ENCODE results near the gene ARMC2.
A peak's percentile ranks its signal among the peaks of the same experiment; 100 is the strongest.

The ARMC2 gene

DNA sequence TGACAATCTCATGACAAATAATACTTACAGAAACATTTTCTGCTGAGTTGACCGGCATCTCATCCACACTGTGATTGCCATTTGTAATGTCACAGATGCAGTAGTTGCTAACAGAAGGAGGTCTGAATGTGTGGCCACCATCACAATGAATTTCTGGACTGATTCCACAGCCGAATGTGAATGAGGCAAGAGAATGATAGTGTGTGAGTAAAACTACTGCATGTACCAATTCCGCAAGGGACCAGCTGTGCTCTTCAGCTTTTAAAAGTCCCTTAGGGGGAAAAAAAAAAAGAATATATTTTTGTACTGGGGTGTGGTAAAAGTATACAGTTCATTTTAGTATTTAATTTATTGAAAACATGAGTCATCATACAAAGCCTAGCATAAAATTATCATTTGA is 150.3 kb downstream of the ARMC2 start:
- no peak for DNase-seq

GRCh38 chr6:108999428-108999827 is 151.2 kb downstream of the ARMC2 start:
- DNase-seq: no peak

DNA sequence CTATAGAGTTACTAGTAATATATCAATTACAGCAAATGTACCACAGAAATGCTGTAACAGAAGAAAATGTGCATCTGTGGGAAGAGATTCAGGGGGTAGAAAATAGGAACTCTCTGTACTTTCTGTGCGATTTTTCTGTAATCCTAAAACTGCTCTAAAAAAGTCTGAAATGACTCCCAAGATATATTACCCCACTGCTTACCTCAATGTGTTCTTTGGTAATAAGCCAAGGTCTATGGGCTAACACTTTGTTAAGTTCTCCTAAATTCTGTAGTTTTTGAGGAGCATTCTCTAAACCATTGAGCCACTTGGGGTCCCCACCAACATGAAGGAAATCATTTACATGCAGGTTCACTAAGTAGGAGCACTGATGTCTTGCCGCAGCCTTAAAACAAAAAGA is 152.1 kb downstream of the ARMC2 start:
- no peak for DNase-seq

GRCh38 chr6:109001291-109001894 is 153.2 kb downstream of the ARMC2 start:
- DNase-seq: no peak

GRCh38 chr6:109002051-109002697 is 154.0 kb downstream of the ARMC2 start:
- no peak for DNase-seq

DNA sequence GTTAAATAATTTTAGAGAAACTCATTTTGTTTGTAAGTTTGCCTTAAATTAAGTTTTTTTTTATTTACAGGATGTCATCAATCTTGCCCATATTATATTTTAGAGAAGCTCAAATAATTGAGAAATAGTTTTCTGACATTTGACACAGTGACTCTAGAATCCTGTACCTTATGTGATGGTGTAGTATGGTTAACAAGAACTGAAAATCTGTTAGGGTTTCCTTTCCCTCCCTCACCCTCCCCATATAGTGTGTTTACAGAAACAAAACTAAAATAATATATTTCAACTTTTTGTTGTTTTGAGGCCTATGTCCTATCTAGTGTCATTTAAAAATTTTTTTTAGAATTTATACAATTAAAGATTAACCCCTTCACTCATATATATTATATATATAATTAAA is 154.7 kb downstream of the ARMC2 start:
- no peak for DNase-seq

DNA sequence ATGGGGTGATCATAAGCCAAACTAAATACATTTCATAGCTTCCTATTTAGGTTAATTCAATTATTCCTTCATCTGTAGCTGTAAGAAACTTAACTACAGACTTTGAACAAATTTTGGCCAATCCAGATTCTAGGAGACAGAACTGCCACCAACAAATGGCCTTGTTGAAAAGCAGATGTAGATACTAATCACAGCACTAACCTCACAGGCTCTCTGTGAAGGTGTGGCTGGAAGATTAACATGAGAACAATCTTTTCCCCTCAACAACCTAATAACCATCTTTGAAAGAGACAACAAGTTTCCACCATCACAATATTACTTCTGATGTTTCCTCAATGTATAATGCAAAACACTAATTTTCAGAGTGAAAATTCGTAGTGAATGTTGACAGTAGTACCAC is 158.6 kb downstream of the ARMC2 start:
- DNase-seq: no peak

DNA sequence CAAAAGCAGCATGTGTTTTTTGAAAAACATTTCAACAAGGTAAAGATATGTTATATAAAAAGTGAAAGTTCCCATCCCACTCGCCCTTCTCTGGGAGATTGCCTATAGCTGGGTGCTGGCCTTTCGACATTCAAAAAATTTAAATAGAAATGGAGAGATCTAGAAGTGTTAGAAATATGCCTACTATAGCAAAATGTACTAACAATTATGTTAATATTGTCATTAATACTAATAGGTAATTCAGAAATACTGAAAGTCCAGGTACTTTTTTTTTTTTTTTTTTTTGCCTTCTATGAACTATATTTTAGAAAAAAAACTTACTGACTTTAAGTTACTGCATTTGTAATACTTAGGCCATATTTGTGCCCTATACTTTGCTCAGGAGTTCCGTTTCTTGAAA is 159.3 kb downstream of the ARMC2 start:
- no peak for DNase-seq

DNA sequence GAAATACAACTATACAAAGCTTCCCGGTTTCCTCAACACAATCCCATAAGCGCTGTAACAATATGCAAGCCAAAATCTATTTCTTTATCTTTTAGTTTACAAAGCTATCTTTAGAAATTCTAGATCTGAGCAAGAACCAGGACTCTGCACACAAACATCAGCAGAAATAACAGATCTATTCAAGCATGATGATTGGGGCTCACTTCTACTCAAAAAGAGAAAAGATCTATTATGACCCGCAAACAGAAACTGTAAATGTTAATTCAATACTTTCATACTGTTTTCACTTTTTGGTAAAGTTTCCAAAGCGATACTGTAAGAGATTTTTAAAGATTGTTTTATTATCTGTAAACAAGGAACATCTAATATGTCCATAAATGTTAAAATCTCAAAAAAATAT is 159.8 kb downstream of the ARMC2 start:
- no peak for DNase-seq

DNA sequence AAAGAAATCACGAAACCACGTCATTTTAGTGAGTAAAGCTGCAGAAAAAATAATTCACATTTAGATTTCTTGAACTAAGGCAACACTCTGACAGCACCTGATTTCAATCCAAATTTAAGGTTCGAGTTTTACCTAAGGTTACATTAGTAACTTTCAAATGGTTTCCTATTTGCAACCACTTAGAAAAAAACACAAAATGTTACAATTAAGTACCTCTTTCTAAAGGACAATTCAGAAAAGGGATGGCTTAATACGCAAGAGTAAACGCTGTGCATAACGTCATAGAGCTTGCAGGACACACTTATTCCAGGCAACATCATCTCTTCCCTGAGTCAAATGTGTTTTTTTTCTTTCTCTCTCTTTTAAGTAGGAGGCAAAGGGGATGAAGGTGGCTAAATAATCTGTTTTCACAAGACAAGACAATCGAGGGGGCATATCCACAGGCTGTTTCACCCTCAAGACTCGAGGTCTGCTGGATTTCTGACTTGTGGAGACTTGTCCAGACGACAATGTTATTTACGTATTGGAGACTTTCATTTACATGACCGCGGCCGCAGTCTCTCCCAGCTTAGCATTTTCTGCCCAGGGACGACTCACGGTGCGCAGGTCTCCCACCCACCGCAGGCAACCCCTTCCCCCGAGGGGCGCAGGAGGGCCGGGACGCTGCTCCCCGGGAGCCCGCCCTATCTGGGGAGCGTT is 160.5 kb downstream of the ARMC2 start:
- no peak for DNase-seq

GRCh38 chr6:109009236-109009961 is 161.2 kb downstream of the ARMC2 start:
- peak; percentile 89 for DNase-seq

DNA sequence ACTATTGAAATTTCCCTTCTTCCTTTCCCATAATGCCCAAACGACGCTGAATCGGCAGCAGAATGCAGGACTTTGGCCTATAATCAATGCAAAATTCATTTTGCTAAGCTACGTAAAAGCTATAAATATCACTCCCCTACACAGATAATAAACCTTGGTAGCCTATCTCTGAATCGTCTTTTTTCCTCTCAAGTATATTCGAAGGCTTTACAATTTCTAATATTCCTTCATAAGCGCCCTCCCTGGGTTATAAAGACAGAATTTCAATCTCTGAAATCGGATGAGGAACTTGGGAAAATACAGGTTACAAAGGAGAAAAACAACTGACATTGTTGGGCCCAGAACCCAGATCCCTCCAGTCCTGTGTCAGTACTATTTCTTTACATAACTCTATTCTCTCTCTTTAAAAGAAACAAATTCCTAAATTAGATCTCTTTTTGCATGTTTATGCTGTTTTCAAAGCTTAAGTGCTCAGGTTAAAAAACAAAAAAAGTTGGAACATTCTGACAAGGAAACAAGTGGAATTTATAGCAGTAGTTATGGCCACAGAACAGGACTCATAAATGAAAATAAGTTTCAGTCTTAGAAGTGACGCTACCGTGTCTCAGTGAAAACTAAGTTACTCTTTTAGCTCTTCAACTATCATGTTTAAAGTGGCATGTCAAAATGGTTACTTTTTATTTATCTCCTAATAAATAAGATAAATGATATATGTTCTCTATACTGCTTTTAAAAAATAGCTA is 161.9 kb downstream of the ARMC2 start:
- no peak for DNase-seq

- no peak for DNase-seq
These were observed 162.5 kb downstream of the ARMC2 start for GRCh38 chr6:109010705-109011102.

DNA sequence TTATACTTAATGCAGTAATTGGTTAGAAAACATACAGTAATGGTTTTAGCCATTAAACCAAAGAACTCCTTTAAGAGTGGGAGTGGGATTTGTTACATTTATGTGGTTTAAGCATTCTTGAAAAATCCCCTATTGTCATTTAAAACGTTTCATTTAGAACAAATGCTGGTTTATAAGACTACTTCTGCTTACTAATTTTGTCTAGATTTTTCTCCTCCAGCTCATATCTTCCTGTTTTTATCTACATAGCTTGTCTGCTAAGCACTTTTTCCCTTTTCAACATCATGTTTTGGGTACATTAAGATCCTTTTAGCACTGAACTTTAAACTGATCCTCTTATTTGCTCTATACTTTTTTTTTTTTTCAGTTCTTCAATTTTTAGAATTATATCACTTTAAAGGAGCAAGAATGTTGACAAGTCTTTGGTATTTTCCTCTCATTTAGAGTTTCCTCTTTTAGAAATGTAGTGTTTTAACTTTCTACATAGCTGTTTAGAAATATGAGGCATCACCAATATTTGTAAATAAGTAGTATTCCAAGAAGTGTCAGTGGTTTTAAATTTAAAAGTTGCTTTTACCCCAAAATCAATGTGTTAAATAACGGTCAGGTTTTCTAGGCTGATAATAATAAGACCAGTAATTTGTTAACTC is 165.6 kb downstream of the ARMC2 start:
- no peak for DNase-seq

DNA sequence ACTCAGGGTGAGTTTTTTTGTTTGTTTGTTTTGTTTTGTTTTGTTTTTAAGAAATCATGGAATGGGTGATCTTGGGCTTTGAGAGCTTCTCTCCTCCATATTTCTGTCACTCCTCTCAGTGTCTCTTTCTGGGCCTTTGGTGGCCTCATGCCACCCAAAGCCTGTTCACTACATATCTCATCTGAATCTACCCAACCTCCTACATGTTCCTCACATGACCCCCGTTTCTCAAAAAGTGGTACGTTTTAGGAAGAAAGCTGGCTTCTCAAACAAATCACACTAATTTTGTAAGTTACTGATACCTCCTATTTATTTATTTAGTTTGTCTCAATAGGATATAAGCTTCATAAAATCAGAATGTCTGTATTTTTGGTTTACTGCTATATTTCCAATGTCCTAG is 166.4 kb downstream of the ARMC2 start:
- no peak for DNase-seq

- DNase-seq: no peak
These were observed 167.0 kb downstream of the ARMC2 start for GRCh38 chr6:109015176-109015575.

DNA sequence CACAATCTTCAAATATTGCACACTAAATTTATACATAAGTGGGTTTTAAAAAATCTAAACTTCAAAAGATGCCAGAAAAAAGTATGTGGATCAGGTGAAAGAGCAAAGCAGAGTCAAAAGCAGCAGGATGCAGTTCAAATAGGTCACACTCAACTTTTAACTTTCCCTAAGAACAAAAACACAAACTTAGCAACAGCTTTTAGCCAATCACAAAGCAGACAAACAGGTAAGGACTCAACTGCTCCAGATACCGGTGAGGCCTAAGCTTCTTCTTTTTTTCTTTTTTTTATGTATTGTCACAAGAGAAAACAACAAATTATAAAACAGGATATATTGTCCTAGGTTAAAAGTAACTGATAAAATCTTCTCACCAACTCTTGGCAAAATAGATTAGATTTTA is 171.7 kb downstream of the ARMC2 start:
- DNase-seq: no peak

GRCh38 chr6:109021870-109022269 is 173.6 kb downstream of the ARMC2 start:
- DNase-seq: no peak

DNA sequence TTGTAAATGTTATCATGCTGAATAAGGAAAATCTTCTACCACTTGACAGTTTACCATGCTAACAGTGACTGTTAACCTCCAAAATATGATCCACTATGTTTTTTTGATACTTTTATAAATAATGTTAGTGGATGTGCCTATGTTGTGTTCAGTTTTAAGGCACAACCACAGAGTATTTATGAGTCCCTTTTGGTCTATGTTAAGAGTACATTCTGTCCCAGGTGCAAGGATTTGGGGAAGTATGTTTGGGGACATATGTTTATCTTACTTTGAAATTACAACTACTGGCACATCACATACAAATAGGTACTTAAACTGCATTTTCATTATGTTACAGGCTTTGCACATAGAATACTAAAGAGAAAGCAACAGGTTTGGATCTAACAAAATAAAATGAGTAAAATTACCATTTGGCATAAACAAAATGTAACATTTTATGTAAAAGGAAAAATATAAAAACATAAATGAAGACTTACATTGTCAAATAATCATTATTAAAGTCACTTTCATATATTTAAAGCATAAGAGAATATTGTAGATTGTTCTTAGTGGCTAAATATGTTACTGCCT is 175.2 kb downstream of the ARMC2 start:
- DNase-seq: no peak
